HCT116 (cell line): Measurements from ENCODE around the gene TMEM129. TPM values are rescaled to one million over a fixed set of nuclear protein-coding genes. Genes with fewer than 3 reads are reported as not detected.

Source experiments
- ATAC-seq: fragments of 200-7000 bp; cut with Tn5 transposase; 2 replicates; pipeline ENCODE4 v1.9.1; 2020; ENCODE audit warnings: mild to moderate bottlenecking, moderate library complexity
- BruUV-seq: library from RNA; stranded (reverse); fragments of 400-500 nt; replicated peaks from 2 replicates; lab custom pipeline; 2021; lab: Mats Ljungman, UMichigan
- CTCF ChIA-PET: fragments of 300-600 bp; sonication (Branson Sonifier 250); formaldehyde crosslinking; loops from one replicate; lab custom pipeline; 2021; ENCODE audit warnings: antibody characterized with exemption; lab: Charles Lee
- POLR2A ChIA-PET: fragments of 300-600, 350-600 bp; sonication (Branson Sonifier 250); formaldehyde crosslinking; loops from one replicate; lab custom pipeline; 2021; ENCODE audit warnings: antibody characterized with exemption; lab: Charles Lee
- RAD21 ChIA-PET, 2 experiments: fragments of 300-600 bp; sonication (Branson Sonifier 250); formaldehyde crosslinking; loops; one replicate each; lab custom pipeline; 2023; ENCODE audit warnings: low total read pairs in 2 of 2; ENCODE audit not compliant: uncharacterized antibody in 2 of 2, unreplicated experiment in 2 of 2, low non-redundant PET in 1 of 2; lab: Charles Lee
- DNase-seq: peaks from one replicate; pipeline ENCODE4 v3.0.0-alpha.2; 2010; ENCODE audit warnings: low read depth, low spot score
- H2AFZ ChIP-seq: fragments of 200-600 bp; shearing (Covaris generic), sonication (generic); 2 replicates; pipeline ENCODE4 v1.6.1; 2017; ENCODE audit warnings: low read depth, mixed run types, mixed read lengths, antibody characterized with exemption, low read length; ENCODE audit not compliant: poor library complexity, severe bottlenecking
- H3K27ac ChIP-seq: 2 replicates; pipeline ENCODE4 v1.5.1; 2012; ENCODE audit warnings: low read depth, low read length
- H3K27me3 ChIP-seq: fragments of 200-600 bp; sonication (generic); 2 replicates; pipeline ENCODE4 v1.6.1; 2016; ENCODE audit warnings: mixed run types, low read length, mixed read lengths; ENCODE audit not compliant: insufficient read depth
- H3K36me3 ChIP-seq, 2 experiments: fragments of 200-500 bp in 1 of 2; fragments of 200-600 bp in 1 of 2; sonication (Bioruptor generic) in 1 of 2; sonication (generic) in 1 of 2; 2 replicates each; pipeline versions ENCODE4 v1.5.1 to v1.6.1; 2014 to 2016; ENCODE audit warnings: low read length in 2 of 2, inconsistent platforms in 1 of 2, mixed read lengths in 1 of 2, mixed run types in 1 of 2; ENCODE audit not compliant: insufficient read depth in 2 of 2, control insufficient read depth in 1 of 2
- H3K4me1 ChIP-seq, 2 experiments: fragments of 200-600 bp in 1 of 2; sonication (generic) in 1 of 2; 2 replicates each; pipeline versions ENCODE4 v1.5.1 to v1.6.1; 2012 to 2017; ENCODE audit warnings: low read length in 2 of 2, inconsistent platforms in 1 of 2, mild to moderate bottlenecking in 1 of 2, mixed read lengths in 1 of 2, mixed run types in 1 of 2, moderate library complexity in 1 of 2; ENCODE audit not compliant: insufficient read depth in 2 of 2, control insufficient read depth in 1 of 2
- H3K4me2 ChIP-seq: fragments of 200-600 bp; sonication (generic); 2 replicates; pipeline ENCODE4 v1.6.1; 2017; ENCODE audit warnings: mixed run types, low read length, mixed read lengths
- H3K4me3 ChIP-seq, 2 experiments: fragments of 200-600 bp in 1 of 2; sonication (generic) in 1 of 2; replicated peaks in 1 of 2; 2 replicates each; pipeline ENCODE4 v1.5.1; 2011 to 2016; ENCODE audit warnings: low read length in 2 of 2, control low read depth in 1 of 2, low read depth in 1 of 2, mild to moderate bottlenecking in 1 of 2, mixed read lengths in 1 of 2, mixed run types in 1 of 2
- H3K79me2 ChIP-seq: fragments of 200-600 bp; sonication (generic); 2 replicates; pipeline ENCODE4 v1.6.1; 2017; ENCODE audit warnings: mild to moderate bottlenecking, mixed run types, low read length, moderate library complexity, mixed read lengths; ENCODE audit not compliant: insufficient read depth
- H3K9ac ChIP-seq: fragments of 200-600 bp; sonication (generic); 2 replicates; pipeline ENCODE4 v1.6.1; 2016; ENCODE audit warnings: low read length, mixed read lengths
- H3K9me2 ChIP-seq: fragments of 200-600 bp; sonication (generic), shearing (Covaris generic); 2 replicates; pipeline ENCODE4 v1.6.1; 2017; ENCODE audit warnings: mixed run types, mild to moderate bottlenecking, moderate library complexity; ENCODE audit not compliant: insufficient read depth
- H3K9me3 ChIP-seq, 2 experiments: fragments of 200-500 bp in 1 of 2; fragments of 200-600 bp in 1 of 2; sonication (Bioruptor generic) in 1 of 2; sonication (generic) in 1 of 2; 2 replicates each; pipeline ENCODE4 v1.6.1; 2014 to 2017; ENCODE audit warnings: low read length in 2 of 2, mixed read lengths in 2 of 2, inconsistent platforms in 1 of 2, low read depth in 1 of 2, mild to moderate bottlenecking in 1 of 2, mixed run types in 1 of 2, moderate library complexity in 1 of 2; ENCODE audit not compliant: control insufficient read depth in 1 of 2, insufficient read depth in 1 of 2
- H4K20me1 ChIP-seq: fragments of 200-600 bp; sonication (generic), shearing (Covaris generic); 2 replicates; pipeline ENCODE4 v1.6.1; 2017; ENCODE audit warnings: mixed run types, mild to moderate bottlenecking, moderate library complexity; ENCODE audit not compliant: insufficient read depth
- ATF3 ChIP-seq: IDR thresholded peaks from 2 replicates; pipeline ENCODE4 v1.6.1; 2012
- CBX3 ChIP-seq: IDR thresholded peaks from 2 replicates; pipeline ENCODE4 v1.6.1; 2012; ENCODE audit warnings: low read depth
- CEBPB ChIP-seq: IDR thresholded peaks from 2 replicates; pipeline ENCODE4 v1.6.1; 2012; ENCODE audit warnings: low read depth
- CTCF ChIP-seq, 3 experiments: fragments of 200-600 bp in 1 of 3; sonication (generic) in 1 of 3; IDR thresholded peaks in 2 of 3; conservative IDR thresholded peaks in 1 of 3; 2 replicates each; pipeline ENCODE4 v1.5.1; 2012 to 2017; ENCODE audit warnings: low read depth in 2 of 3, low read length in 2 of 3, antibody characterized with exemption in 1 of 3, borderline replicate concordance in 1 of 3, control low read depth in 1 of 3, mild to moderate bottlenecking in 1 of 3, mixed read lengths in 1 of 3, mixed run types in 1 of 3, moderate library complexity in 1 of 3; ENCODE audit not compliant: insufficient read depth in 1 of 3
- EZH2 ChIP-seq: fragments of 200-600 bp; sonication (generic); IDR thresholded peaks from 2 replicates; pipeline ENCODE4 v1.6.1; 2017; ENCODE audit warnings: antibody characterized with exemption, mixed run types
- EZH2phosphoT487 ChIP-seq: fragments of 200-600 bp; IDR thresholded peaks from 2 replicates; pipeline ENCODE4 v1.6.1; 2018; ENCODE audit warnings: antibody characterized with exemption, borderline replicate concordance
- RAD21 ChIP-seq: IDR thresholded peaks from 2 replicates; pipeline ENCODE4 v1.6.1; 2012; ENCODE audit warnings: low read depth, mild to moderate bottlenecking
- SIN3A ChIP-seq: IDR thresholded peaks from 2 replicates; pipeline ENCODE4 v1.6.1; 2012; ENCODE audit warnings: low read depth
- SRF ChIP-seq: IDR thresholded peaks from 2 replicates; pipeline ENCODE4 v1.6.1; 2012; ENCODE audit warnings: low read depth
- TCF7L2 ChIP-seq: IDR thresholded peaks from 2 replicates; pipeline ENCODE4 v1.7.0; 2011; ENCODE audit warnings: borderline replicate concordance, inconsistent platforms; ENCODE audit not compliant: insufficient read depth, insufficient read length; ENCODE audit errors: extremely low read depth
- YY1 ChIP-seq: IDR thresholded peaks from 2 replicates; pipeline ENCODE4 v1.6.1; 2011; ENCODE audit warnings: low read length, low read depth, moderate library complexity, mild to moderate bottlenecking; ENCODE audit not compliant: insufficient replicate concordance; ENCODE audit errors: extremely low read depth
- ZFX ChIP-seq: fragments of 450-650 bp; IDR thresholded peaks from 2 replicates; pipeline ENCODE4 v1.6.1; 2017
- intact Hi-C: fragments of 100-400 bp; cut with micrococcal nuclease; formaldehyde crosslinking; loops from 2 replicates; pipeline ENCODE4 v1.10.0; 2022
- total RNA-seq: library from RNA; stranded (reverse); gene quantifications from one replicate; pipeline ENCODE4 v1.2.1, GENCODE V29; 2021; ENCODE audit not compliant: unreplicated experiment
- TF ChIP-seq, protein P1 (sequence below): IDR thresholded peaks from 2 replicates; pipeline ENCODE4 v1.6.1; 2012; ENCODE audit warnings: low read depth
- TF ChIP-seq, protein P2 (sequence below): IDR thresholded peaks from 2 replicates; pipeline ENCODE4 v1.6.1; 2012

Gene TMEM129
- total RNA-seq, 1 experiment from 2014 or later = 29.4 TPM

DNA sequence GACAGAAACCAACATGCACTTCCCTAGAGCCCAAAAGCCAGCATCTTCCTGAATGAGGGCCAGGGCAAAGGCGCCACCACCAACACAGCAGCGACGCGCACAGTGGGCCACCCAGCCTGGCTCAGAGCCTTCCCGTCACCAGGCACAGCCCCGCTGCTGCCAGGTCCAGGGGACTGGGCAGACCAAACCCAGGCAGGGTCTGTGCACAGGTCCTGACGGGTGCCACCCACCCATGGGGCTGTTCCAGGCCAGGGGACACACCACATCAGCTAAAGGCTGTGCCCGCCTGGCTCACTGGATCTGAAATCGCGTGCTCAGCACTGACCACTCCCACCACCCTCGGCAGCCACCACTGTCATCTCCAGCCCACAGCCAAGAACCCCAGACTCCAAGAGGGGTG lies 50.8 kb downstream of the TMEM129 start:
- Histone ChIP-seq H3K9me3 (no peaks in the 10 kb centered on the region), H3K9ac (no peak overlapping the region), H3K27me3 (no peaks in the 10 kb centered on the region), H3K27ac (no peak overlapping the region), H3K4me3 (no peak overlapping the region), H4K20me1 (no peaks in the 10 kb centered on the region), H2AFZ (no peak overlapping the region), H3K4me2 (no peak overlapping the region), H3K36me3 (no peaks in the 10 kb centered on the region), H3K4me1 (peaks cover 11 to 15% of the 10 kb centered on the region in 2 experiments), H3K9me2 (no peaks in the 10 kb centered on the region), H3K79me2 (no peaks in the 10 kb centered on the region)
- DNase-seq (no peak), ATAC-seq (no peak)
- no peak for TF ChIP-seq SIN3A
- no peak for TF ChIP-seq RAD21
- TF ChIP-seq EZH2phosphoT487 = no peak
- no peak for TF ChIP-seq YY1
- TF ChIP-seq, protein P1, sequence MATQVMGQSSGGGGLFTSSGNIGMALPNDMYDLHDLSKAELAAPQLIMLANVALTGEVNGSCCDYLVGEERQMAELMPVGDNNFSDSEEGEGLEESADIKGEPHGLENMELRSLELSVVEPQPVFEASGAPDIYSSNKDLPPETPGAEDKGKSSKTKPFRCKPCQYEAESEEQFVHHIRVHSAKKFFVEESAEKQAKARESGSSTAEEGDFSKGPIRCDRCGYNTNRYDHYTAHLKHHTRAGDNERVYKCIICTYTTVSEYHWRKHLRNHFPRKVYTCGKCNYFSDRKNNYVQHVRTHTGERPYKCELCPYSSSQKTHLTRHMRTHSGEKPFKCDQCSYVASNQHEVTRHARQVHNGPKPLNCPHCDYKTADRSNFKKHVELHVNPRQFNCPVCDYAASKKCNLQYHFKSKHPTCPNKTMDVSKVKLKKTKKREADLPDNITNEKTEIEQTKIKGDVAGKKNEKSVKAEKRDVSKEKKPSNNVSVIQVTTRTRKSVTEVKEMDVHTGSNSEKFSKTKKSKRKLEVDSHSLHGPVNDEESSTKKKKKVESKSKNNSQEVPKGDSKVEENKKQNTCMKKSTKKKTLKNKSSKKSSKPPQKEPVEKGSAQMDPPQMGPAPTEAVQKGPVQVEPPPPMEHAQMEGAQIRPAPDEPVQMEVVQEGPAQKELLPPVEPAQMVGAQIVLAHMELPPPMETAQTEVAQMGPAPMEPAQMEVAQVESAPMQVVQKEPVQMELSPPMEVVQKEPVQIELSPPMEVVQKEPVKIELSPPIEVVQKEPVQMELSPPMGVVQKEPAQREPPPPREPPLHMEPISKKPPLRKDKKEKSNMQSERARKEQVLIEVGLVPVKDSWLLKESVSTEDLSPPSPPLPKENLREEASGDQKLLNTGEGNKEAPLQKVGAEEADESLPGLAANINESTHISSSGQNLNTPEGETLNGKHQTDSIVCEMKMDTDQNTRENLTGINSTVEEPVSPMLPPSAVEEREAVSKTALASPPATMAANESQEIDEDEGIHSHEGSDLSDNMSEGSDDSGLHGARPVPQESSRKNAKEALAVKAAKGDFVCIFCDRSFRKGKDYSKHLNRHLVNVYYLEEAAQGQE = no peak
- TF ChIP-seq TCF7L2 = no peak
- TF ChIP-seq CBX3 = no peak
- intact Hi-C loops = no loop called here
- BruUV-seq = no TSS peak
- CTCF ChIA-PET = no interaction called here
- RAD21 ChIA-PET = no interaction called here
- POLR2A ChIA-PET = no interaction called here

DNA sequence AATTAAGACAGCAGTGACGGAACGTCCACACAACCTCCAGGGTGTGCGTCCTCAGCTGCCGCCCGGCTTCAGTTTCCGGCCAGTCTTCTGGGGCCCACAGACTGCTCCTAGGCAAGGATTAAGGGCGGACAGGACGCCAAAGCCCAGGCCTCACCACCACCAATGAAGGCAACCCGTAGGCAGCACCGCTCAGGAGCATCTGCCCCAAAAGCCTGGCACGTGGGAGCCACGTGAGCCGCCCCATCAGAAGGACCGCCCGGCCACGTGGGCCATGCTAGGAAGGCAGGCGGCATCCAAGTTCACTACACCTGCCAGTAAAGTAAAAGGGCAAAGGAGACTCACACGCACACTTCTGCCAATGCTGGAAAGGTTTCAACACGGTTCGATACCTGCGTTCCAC lies 51.3 kb downstream of the TMEM129 start:
- no peaks in the 10 kb centered on the region for H3K9me3 ChIP-seq
- TF ChIP-seq EZH2 (no peak), SRF (no peak), CTCF (IDR thresholded peaks at IDR 0.05 in 2 of 3, conservative IDR thresholded peaks at IDR 0.05 in 1 of 3; ENCODE audit: borderline replicate concordance in 1 of 3, insufficient read depth in 1 of 3, low read depth in 2 of 3, low read length in 2 of 3) (no peak), ZFX (no peak), ATF3 (no peak), CEBPB (no peak), TCF7L2 (no peak)
- TF ChIP-seq, protein P2, sequence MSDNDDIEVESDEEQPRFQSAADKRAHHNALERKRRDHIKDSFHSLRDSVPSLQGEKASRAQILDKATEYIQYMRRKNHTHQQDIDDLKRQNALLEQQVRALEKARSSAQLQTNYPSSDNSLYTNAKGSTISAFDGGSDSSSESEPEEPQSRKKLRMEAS = no peak
- no TSS peak for BruUV-seq
- DNase-seq = no peak
- H3K27ac ChIP-seq = no peak overlapping the region
- no peaks in the 10 kb centered on the region for H3K9me2 ChIP-seq
- CTCF ChIA-PET = no interaction called here
- H2AFZ ChIP-seq = no peak overlapping the region
- H3K4me1 ChIP-seq = peaks cover 11 to 15% of the 10 kb centered on the region in 2 experiments
- intact Hi-C loops = no loop called here
- H3K27me3 ChIP-seq = no peaks in the 10 kb centered on the region
- no peak overlapping the region for H3K4me2 ChIP-seq
- ATAC-seq = no peak
- H3K4me3 ChIP-seq = no peak overlapping the region
- RAD21 ChIA-PET = no interaction called here
- H4K20me1 ChIP-seq = no peaks in the 10 kb centered on the region
- no peaks in the 10 kb centered on the region for H3K79me2 ChIP-seq
- POLR2A ChIA-PET = no interaction called here
- no peaks in the 10 kb centered on the region for H3K36me3 ChIP-seq
- H3K9ac ChIP-seq = no peak overlapping the region
